HUES48 (cell line): ENCODE data around the gene STAC2.

ENCODE experiments used
- H3K27ac ChIP-seq: one replicate; pipeline ENCODE4 v1.7.0; 2013; ENCODE audit warnings: low read depth, low read length, inconsistent platforms
- H3K27me3 ChIP-seq: 2 replicates; pipeline ENCODE4 v1.6.1; 2013; ENCODE audit warnings: mild to moderate bottlenecking, low read length; ENCODE audit not compliant: control insufficient read depth, insufficient read depth
- H3K36me3 ChIP-seq: 2 replicates; pipeline ENCODE4 v1.6.1; 2013; ENCODE audit warnings: low read length; ENCODE audit not compliant: control insufficient read depth, insufficient read depth
- H3K4me1 ChIP-seq: 2 replicates; pipeline ENCODE4 v1.6.1; 2013; ENCODE audit warnings: mild to moderate bottlenecking, low read length; ENCODE audit not compliant: control insufficient read depth, insufficient read depth
- H3K4me3 ChIP-seq: 2 replicates; pipeline ENCODE4 v1.5.1; 2013; ENCODE audit warnings: mild to moderate bottlenecking, low read depth, low read length
- H3K9ac ChIP-seq: 2 replicates; pipeline ENCODE4 v1.6.1; 2013; ENCODE audit warnings: mild to moderate bottlenecking, low read depth, low read length, moderate library complexity
- H3K9me3 ChIP-seq: 2 replicates; pipeline ENCODE4 v1.6.1; 2013; ENCODE audit warnings: low read length; ENCODE audit not compliant: control insufficient read depth, insufficient read depth

Gene STAC2

GRCh38 chr17:39244016-39244599 lies 18.4 kb upstream of the STAC2 start:
- H3K4me1 ChIP-seq, result peaks cover 8% of the 10 kb centered on the region; the same call in 1 of the 2 replicates
- no peaks in the 10 kb centered on the region for H3K27me3 ChIP-seq
- no peak overlapping the region for H3K4me3 ChIP-seq
- H3K36me3 ChIP-seq, result no peaks in the 10 kb centered on the region
- H3K27ac ChIP-seq, result no peak overlapping the region
- no peaks in the 10 kb centered on the region for H3K9me3 ChIP-seq
- H3K9ac ChIP-seq, result no peak overlapping the region

GRCh38 chr17:39243155-39243554 lies 17.4 kb upstream of the STAC2 start:
- H3K27me3 ChIP-seq, result no peaks in the 10 kb centered on the region
- H3K27ac ChIP-seq, result no peak overlapping the region
- H3K9ac ChIP-seq, result no peak overlapping the region
- H3K9me3 ChIP-seq, result no peaks in the 10 kb centered on the region
- H3K36me3 ChIP-seq, result no peaks in the 10 kb centered on the region
- H3K4me1 ChIP-seq, result peaks cover 8% of the 10 kb centered on the region; the same call in 1 of the 2 replicates
- H3K4me3 ChIP-seq, result no peak overlapping the region

GRCh38 chr17:39240631-39241030 lies 14.9 kb upstream of the STAC2 start:
- Histone ChIP-seq H3K27me3 (no peaks in the 10 kb centered on the region), H3K4me3 (no peak overlapping the region), H3K9ac (no peak overlapping the region), H3K36me3 (no peaks in the 10 kb centered on the region), H3K9me3 (no peaks in the 10 kb centered on the region), H3K4me1 (peaks cover 8% of the 10 kb centered on the region; the same call in 1 of the 2 replicates), H3K27ac (no peak overlapping the region)

GRCh38 chr17:39239640-39240314 lies 14.0 kb upstream of the STAC2 start:
- Histone ChIP-seq H3K27ac (no peak overlapping the region), H3K4me1 (peaks cover 8% of the 10 kb centered on the region; the same call in 1 of the 2 replicates), H3K9ac (no peak overlapping the region)

GRCh38 chr17:39238311-39238972 lies 12.7 kb upstream of the STAC2 start:
- no peaks in the 10 kb centered on the region for H3K9me3 ChIP-seq
- no peak overlapping the region for H3K27ac ChIP-seq
- no peaks in the 10 kb centered on the region for H3K36me3 ChIP-seq
- H3K4me3 ChIP-seq, result no peak overlapping the region
- no peak overlapping the region for H3K9ac ChIP-seq
- no peaks in the 10 kb centered on the region for H3K4me1 ChIP-seq
- H3K27me3 ChIP-seq, result no peaks in the 10 kb centered on the region

More at GRCh38 chr17:39239640-39240314, 14.0 kb upstream of the STAC2 start:
- no peaks in the 10 kb centered on the region for H3K36me3 ChIP-seq
- H3K9me3 ChIP-seq, result no peaks in the 10 kb centered on the region
- no peak overlapping the region for H3K4me3 ChIP-seq
- no peaks in the 10 kb centered on the region for H3K27me3 ChIP-seq

GRCh38 chr17:39237586-39237985 lies 11.8 kb upstream of the STAC2 start:
- Histone ChIP-seq H3K36me3 (no peaks in the 10 kb centered on the region), H3K27me3 (no peaks in the 10 kb centered on the region), H3K9ac (no peak overlapping the region), H3K4me3 (no peak overlapping the region), H3K27ac (no peak overlapping the region), H3K4me1 (no peaks in the 10 kb centered on the region), H3K9me3 (no peaks in the 10 kb centered on the region)

GRCh38 chr17:39236981-39237441 lies 11.3 kb upstream of the STAC2 start:
- no peaks in the 10 kb centered on the region for H3K36me3 ChIP-seq
- no peaks in the 10 kb centered on the region for H3K27me3 ChIP-seq
- no peak overlapping the region for H3K9ac ChIP-seq
- no peak overlapping the region for H3K4me3 ChIP-seq
- H3K27ac ChIP-seq, result no peak overlapping the region
- peaks cover 3% of the 10 kb centered on the region; the same call in 1 of the 2 replicates for H3K4me1 ChIP-seq
- H3K9me3 ChIP-seq, result no peaks in the 10 kb centered on the region

GRCh38 chr17:39236450-39236927 lies 10.7 kb upstream of the STAC2 start:
- Histone ChIP-seq H3K36me3 (no peaks in the 10 kb centered on the region), H3K9ac (no peak overlapping the region), H3K27ac (no peak overlapping the region), H3K9me3 (no peaks in the 10 kb centered on the region), H3K27me3 (no peaks in the 10 kb centered on the region), H3K4me3 (no peak overlapping the region), H3K4me1 (peaks cover 8% of the 10 kb centered on the region)

- H3K4me1 ChIP-seq, result peaks cover 11% of the 10 kb centered on the region
- no peaks in the 10 kb centered on the region for H3K36me3 ChIP-seq
- H3K9me3 ChIP-seq, result no peaks in the 10 kb centered on the region
- H3K27me3 ChIP-seq, result no peaks in the 10 kb centered on the region
- H3K4me3 ChIP-seq, result no peak overlapping the region
- H3K9ac ChIP-seq, result no peak overlapping the region
- H3K27ac ChIP-seq, result no peak overlapping the region
These were observed 10.1 kb upstream of the STAC2 start for GRCh38 chr17:39235555-39236449.
